IMR-90 (cell line): Measurements from ENCODE around the gene DSCAM. TPM values are rescaled to one million over a fixed set of nuclear protein-coding genes. Genes with fewer than 3 reads are reported as not detected.

Experiments used
- ATAC-seq: fragments of 200-7000 bp; cut with Tn5 transposase; 2 replicates; pipeline ENCODE4 v1.9.1; 2020; ENCODE audit warnings: low read depth, mild to moderate bottlenecking, moderate library complexity
- BruUV-seq: library from RNA; stranded (reverse); fragments of 400-500 nt; replicated peaks from 2 replicates; lab custom pipeline; 2021; lab: Mats Ljungman, UMichigan
- CTCF ChIA-PET: fragments of 300-600 bp; formaldehyde crosslinking; extraction: SDS; loops from one replicate; lab custom pipeline; 2021; ENCODE audit warnings: antibody characterized with exemption; lab: Yijun Ruan, JAX
- POLR2A ChIA-PET: fragments of 300-600 bp; sonication (Branson Sonifier 250); formaldehyde crosslinking; loops from one replicate; lab custom pipeline; 2022; ENCODE audit warnings: antibody characterized with exemption; ENCODE audit not compliant: unreplicated experiment; lab: Charles Lee
- DNase-seq: peaks from one replicate; pipeline ENCODE4 v3.0.0; 2013
- H2AFZ ChIP-seq: replicated peaks from 2 replicates; pipeline ENCODE3; 2013; ENCODE audit warnings: low read length, mild to moderate bottlenecking; ENCODE audit not compliant: poor library complexity
- H2AK5ac ChIP-seq: 2 replicates; pipeline ENCODE4 v1.6.1; 2013; ENCODE audit warnings: low read depth, low read length, inconsistent platforms
- H2AK9ac ChIP-seq: replicated peaks from 2 replicates; pipeline ENCODE3; 2013; ENCODE audit warnings: mild to moderate bottlenecking, low read depth, low read length, moderate library complexity; ENCODE audit not compliant: poor library complexity
- H2BK120ac ChIP-seq: 2 replicates; pipeline ENCODE4 v1.6.1; 2013; ENCODE audit warnings: low read depth, low read length, inconsistent platforms
- H2BK15ac ChIP-seq: 3 replicates; pipeline ENCODE4 v1.6.1; 2013; ENCODE audit warnings: low read depth, low read length, inconsistent platforms
- H2BK20ac ChIP-seq: 2 replicates; pipeline ENCODE4 v1.6.1; 2013; ENCODE audit warnings: low read depth, mild to moderate bottlenecking, inconsistent platforms, low read length, moderate library complexity
- H2BK5ac ChIP-seq: 2 replicates; pipeline ENCODE4 v1.6.1; 2013; ENCODE audit warnings: mild to moderate bottlenecking, low read depth, low read length, inconsistent platforms; ENCODE audit not compliant: poor library complexity, severe bottlenecking
- H3K14ac ChIP-seq: replicated peaks from 2 replicates; pipeline ENCODE4 v1.6.1; 2013; ENCODE audit warnings: low read depth, low read length, inconsistent platforms
- H3K18ac ChIP-seq: 2 replicates; pipeline ENCODE4 v1.6.1; 2013; ENCODE audit warnings: low read depth, low read length, control low read depth
- H3K23ac ChIP-seq: 2 replicates; pipeline ENCODE4 v1.6.1; 2013; ENCODE audit warnings: low read depth, low read length, inconsistent platforms
- H3K27ac ChIP-seq: 2 replicates; pipeline ENCODE4 v1.5.1; 2013; ENCODE audit warnings: mild to moderate bottlenecking, control low read depth, low read length; ENCODE audit not compliant: insufficient read depth
- H3K27me3 ChIP-seq: 2 replicates; pipeline ENCODE4 v1.6.1; 2013; ENCODE audit warnings: low read length; ENCODE audit not compliant: control insufficient read depth, insufficient read depth
- H3K36me3 ChIP-seq: 2 replicates; pipeline ENCODE4 v1.6.1; 2013; ENCODE audit warnings: low read length, mixed read lengths; ENCODE audit not compliant: control insufficient read depth, insufficient read depth
- H3K4ac ChIP-seq: 2 replicates; pipeline ENCODE4 v1.6.1; 2013; ENCODE audit warnings: low read depth, low read length, inconsistent platforms
- H3K4me1 ChIP-seq: 2 replicates; pipeline ENCODE4 v1.6.1; 2013; ENCODE audit warnings: low read length, mixed read lengths; ENCODE audit not compliant: control insufficient read depth, insufficient read depth
- H3K4me2 ChIP-seq: 2 replicates; pipeline ENCODE4 v1.6.1; 2013; ENCODE audit warnings: low read depth, mild to moderate bottlenecking, control low read depth, low read length, moderate library complexity
- H3K4me3 ChIP-seq: 2 replicates; pipeline ENCODE4 v1.5.1; 2013; ENCODE audit warnings: low read depth, mild to moderate bottlenecking, control low read depth, low read length, moderate library complexity; ENCODE audit not compliant: insufficient read depth
- H3K56ac ChIP-seq: 2 replicates; pipeline ENCODE4 v1.6.1; 2013; ENCODE audit warnings: low read length, inconsistent platforms; ENCODE audit not compliant: insufficient read depth; ENCODE audit errors: extremely low read depth
- H3K79me1 ChIP-seq, 2 experiments: 2 replicates each; pipeline ENCODE4 v1.6.1; 2013; ENCODE audit warnings: low read length in 2 of 2, inconsistent platforms in 1 of 2, low read depth in 1 of 2
- H3K9ac ChIP-seq: 2 replicates; pipeline ENCODE4 v1.6.1; 2013; ENCODE audit warnings: low read depth, low read length, control low read depth
- H3K9me1 ChIP-seq: 2 replicates; pipeline ENCODE4 v1.6.1; 2013; ENCODE audit warnings: low read length, inconsistent platforms; ENCODE audit not compliant: insufficient read depth
- H3K9me3 ChIP-seq: 2 replicates; pipeline ENCODE4 v1.6.1; 2013; ENCODE audit warnings: low read length; ENCODE audit not compliant: control insufficient read depth, insufficient read depth
- H4K20me1 ChIP-seq: 2 replicates; pipeline ENCODE4 v1.6.1; 2013; ENCODE audit warnings: low read length, inconsistent platforms; ENCODE audit not compliant: insufficient read depth
- H4K5ac ChIP-seq: 2 replicates; pipeline ENCODE4 v1.6.1; 2013; ENCODE audit warnings: mild to moderate bottlenecking, low read depth, low read length, control low read depth
- H4K8ac ChIP-seq, 2 experiments: 2 replicates each; pipeline ENCODE4 v1.6.1; 2013; ENCODE audit warnings: low read depth in 2 of 2, low read length in 2 of 2, control low read depth in 1 of 2, inconsistent platforms in 1 of 2
- H4K91ac ChIP-seq: 2 replicates; pipeline ENCODE4 v1.6.1; 2013; ENCODE audit warnings: low read depth, low read length, inconsistent platforms; ENCODE audit not compliant: insufficient read depth
- BHLHE40 ChIP-seq: fragments of 150-350 bp; IDR thresholded peaks from 2 replicates; pipeline ENCODE4 v1.6.1; 2016; ENCODE audit warnings: mild to moderate bottlenecking, low read depth, low read length
- FOS ChIP-seq: fragments of 150-350 bp; IDR thresholded peaks from 2 replicates; pipeline ENCODE4 v1.6.1; 2016; ENCODE audit warnings: low read depth, low read length
- MAFK ChIP-seq: IDR thresholded peaks from 2 replicates; pipeline ENCODE4 v1.6.1; 2012; ENCODE audit warnings: low read depth, low read length, improper control_type of control experiment
- MAZ ChIP-seq: IDR thresholded peaks from 2 replicates; pipeline ENCODE4 v1.6.1; 2012; ENCODE audit warnings: low read depth, mild to moderate bottlenecking, low read length, improper control_type of control experiment, moderate library complexity, borderline replicate concordance
- NFE2L2 ChIP-seq: fragments of 150-350 bp; IDR thresholded peaks from 2 replicates; pipeline ENCODE4 v1.6.1; 2016; ENCODE audit warnings: low read depth, mild to moderate bottlenecking, low read length
- POLR2A ChIP-seq: IDR thresholded peaks from 2 replicates; pipeline ENCODE4 v1.6.1; 2012; ENCODE audit warnings: mild to moderate bottlenecking, low read depth, low read length
- RCOR1 ChIP-seq: IDR thresholded peaks from 2 replicates; pipeline ENCODE4 v1.6.1; 2012; ENCODE audit warnings: mild to moderate bottlenecking, low read length, improper control_type of control experiment; ENCODE audit not compliant: insufficient replicate concordance
- RFX5 ChIP-seq: IDR thresholded peaks from 2 replicates; pipeline ENCODE4 v1.8.0; 2012; ENCODE audit warnings: low read depth, mild to moderate bottlenecking, low read length, moderate library complexity
- SMC3 ChIP-seq: fragments of 150-350 bp; IDR thresholded peaks from 2 replicates; pipeline ENCODE4 v1.6.1; 2016; ENCODE audit warnings: low read depth, mild to moderate bottlenecking, antibody characterized with exemption, low read length, moderate library complexity
- WGBS, 2 experiments: methylation state at CpG; one replicate each; pipeline versions ENCODE4 v1.1.5 to v1.1.7; 2013; ENCODE audit warnings: missing lambda C conversion rate in 2 of 2; ENCODE audit not compliant: insufficient read length in 1 of 2; ENCODE audit errors: extremely low coverage in 2 of 2; 5-methylcytosine and 5-hydroxymethylcytosine counted together
- dilution Hi-C: fragments of 300-500 bp; cut with HindIII; formaldehyde crosslinking; loops from one replicate; pipeline ENCODE4 v1.14.3; 2018; ENCODE audit warnings: low sequenced_read_pairs; ENCODE audit not compliant: unreplicated experiment
- in situ Hi-C: fragments of 300-500 bp; cut with MboI; formaldehyde crosslinking; loops from 3 replicates; pipeline ENCODE4 v1.14.3; 2019; ENCODE audit warnings: low sequenced_read_pairs, inconsistent platforms, mixed read lengths
- intact Hi-C: fragments of 100-400 bp; cut with micrococcal nuclease; formaldehyde crosslinking; loops from 2 replicates; pipeline ENCODE4 v1.10.0; 2022
- polyA plus RNA-seq, 3 experiments: library from polyadenylated mRNA; depleted of rRNA; stranded (reverse); fragments of >200 nt; gene quantifications; 2 replicates each; pipeline ENCODE4 v1.2.3, GENCODE V29; 2012; ENCODE audit warnings: low replicate concordance in 1 of 3
- total RNA-seq: library from RNA; depleted of rRNA; stranded (reverse); fragments of >200 nt; gene quantifications from 2 replicates; pipeline ENCODE4 v1.2.3, GENCODE V29; 2012

Gene DSCAM
- total and polyA plus RNA-seq, 2 of the 4 experiments (the other 2 are of a cell fraction): under 0.01 to 0.02 TPM

DNA sequence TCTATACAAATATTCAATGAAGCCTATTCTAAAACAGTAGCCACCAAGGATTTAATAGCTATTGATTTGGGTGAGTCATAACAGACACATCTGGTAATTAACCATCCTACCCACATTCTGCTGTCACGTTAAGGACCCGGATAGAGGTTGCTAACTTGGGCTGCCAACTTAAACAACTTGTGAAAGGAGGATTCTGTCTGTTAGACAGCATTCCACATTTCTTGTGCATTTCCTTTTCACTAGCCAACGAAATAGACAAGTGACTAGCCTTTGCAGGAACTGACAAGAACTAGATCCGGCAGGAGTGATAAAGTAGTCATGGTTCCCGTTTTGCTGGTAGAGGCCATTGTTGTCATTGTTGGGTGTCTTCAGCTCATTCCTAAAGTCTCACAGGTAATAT, 9.5 kb downstream of the DSCAM start:
- BruUV-seq: no TSS peak
- Histone ChIP-seq H3K14ac (no peak overlapping the region), H4K5ac (no peak overlapping the region), H4K91ac (no peak overlapping the region), H3K23ac (no peak overlapping the region), H2AK5ac (no peak overlapping the region), H3K9me1 (no peaks in the 10 kb centered on the region), H2BK120ac (no peak overlapping the region), H4K8ac (no peak overlapping the region), H3K27ac (no peak overlapping the region), H3K27me3 (no peaks in the 10 kb centered on the region), H3K79me1 (no peaks in the 10 kb centered on the region), H3K56ac (no peak overlapping the region), H2BK20ac (no peak overlapping the region), H3K4ac (no peak overlapping the region), H3K4me3 (no peak overlapping the region), H2AK9ac (no peak overlapping the region), H3K4me2 (no peak overlapping the region), H2BK5ac (no peak overlapping the region), H2BK15ac (no peak overlapping the region), H2AFZ (no peak overlapping the region), H3K9ac (no peak overlapping the region), H3K36me3 (no peaks in the 10 kb centered on the region), H3K18ac (no peak overlapping the region), H4K20me1 (no peaks in the 10 kb centered on the region), H3K4me1 (no peaks in the 10 kb centered on the region), H3K9me3 (peaks cover 18% of the 10 kb centered on the region)
- ATAC-seq (no peak), DNase-seq (no peak)
- ChIA-PET CTCF (no interaction called here), POLR2A (no interaction called here)
- dilution Hi-C loops (no loop called here), intact Hi-C loops (no loop called here), in situ Hi-C loops (no loop called here)
- TF ChIP-seq RFX5 (no peak), RCOR1 (no peak), MAZ (no peak), FOS (no peak), NFE2L2 (no peak), BHLHE40 (no peak), POLR2A (no peak), SMC3 (no peak), MAFK (no peak)
- no CpG with 5 or more reads among the region's 5 CpGs for WGBS, 2 experiments
